ENCODE measurements around the gene RDH14. TPM values are rescaled to one million over a fixed set of nuclear protein-coding genes. Genes with fewer than 3 reads are reported as not detected.

Gene RDH14
- polyA plus RNA-seq, 2 of the 4 experiments (the other 2 are of a cell fraction), result 37.0 to 44.5 TPM

DNA sequence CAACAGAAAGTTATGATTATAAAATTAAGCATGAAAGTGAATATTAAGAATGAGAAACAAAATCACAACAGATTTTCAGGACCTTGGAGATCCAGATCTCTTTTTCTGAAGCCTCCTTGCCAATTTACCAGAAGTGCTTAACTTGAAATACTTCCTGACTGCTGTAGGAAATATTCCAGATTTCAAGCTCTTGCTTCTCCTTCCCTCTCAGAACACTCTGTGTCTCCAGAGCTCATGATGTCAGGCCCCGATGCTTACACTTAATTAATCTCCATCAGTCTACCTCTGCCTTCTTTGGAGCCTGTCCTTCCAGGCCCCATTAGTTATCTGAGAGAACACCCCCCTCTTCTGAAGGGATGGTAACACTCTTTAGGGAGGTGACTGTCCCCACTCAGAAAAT is 49.6 kb upstream of the RDH14 start:
- H3K4me1 ChIP-seq, result no peaks in the 10 kb centered on the region
- H3K9me3 ChIP-seq, result no peaks in the 10 kb centered on the region
- DNase-seq (ENCODE audit: low read depth in 1 of 2, low spot score in 1 of 2) (no peak), ATAC-seq (no peak), FAIRE-seq (peak; percentile 82)
- no peak overlapping the region for H3K4me2 ChIP-seq
- ChIA-PET CTCF (interaction anchor here (1.2 to 1.5 kb wide), 2 partner anchors 11 to 57 kb away, joined by 3 to 4 read pairs; no protein-coding TSS in a partner anchor), POLR2A (no interaction called here)
- WGBS (ENCODE audit: missing lambda C conversion rate), result 14% methylated on average over 1 of the region's 1 CpG
- no peak overlapping the region for H3K27ac ChIP-seq
- H3K4me3 ChIP-seq, result no peak overlapping the region
- TF ChIP-seq SREBF2 (IDR thresholded peaks at IDR 0.05) (no peak), MAFK (IDR thresholded peaks at IDR 0.05; ENCODE audit: partially characterized antibody) (no peak)

DNA sequence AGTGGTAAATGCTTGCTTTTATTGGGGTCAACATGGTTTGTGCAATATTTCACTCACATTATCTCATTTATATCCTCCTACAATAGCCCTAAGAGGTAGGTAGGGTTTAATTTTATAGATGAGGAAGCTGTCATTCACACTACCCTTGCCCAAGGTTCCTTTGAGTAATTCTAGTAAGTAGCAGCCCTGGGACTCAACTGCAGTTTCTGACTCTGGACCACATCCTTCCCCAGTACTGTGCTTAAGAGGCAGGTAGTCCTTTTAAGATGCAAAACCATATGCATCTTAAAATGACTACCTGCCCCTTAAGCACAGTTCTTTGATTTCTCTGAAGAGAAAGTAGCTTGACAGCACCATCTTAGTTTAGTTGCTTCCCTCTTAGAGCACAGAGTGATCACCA is 44.7 kb upstream of the RDH14 start:
- TF ChIP-seq MYC (IDR thresholded peaks at IDR 0.05; ENCODE audit: borderline replicate concordance, low read length) (no peak), GATA3 (IDR thresholded peaks at IDR 0.05; ENCODE audit: borderline replicate concordance) (no peak), CBX2 (IDR thresholded peaks at IDR 0.05; ENCODE audit: borderline replicate concordance, low read depth) (no peak), EHF (CRISPR knock-in tag; IDR thresholded peaks at IDR 0.05) (no peak), PBX3 (IDR thresholded peaks at IDR 0.05) (no peak), EP300 (IDR thresholded peaks at IDR 0.05) (no peak)
- TF ChIP-seq, protein P1, sequence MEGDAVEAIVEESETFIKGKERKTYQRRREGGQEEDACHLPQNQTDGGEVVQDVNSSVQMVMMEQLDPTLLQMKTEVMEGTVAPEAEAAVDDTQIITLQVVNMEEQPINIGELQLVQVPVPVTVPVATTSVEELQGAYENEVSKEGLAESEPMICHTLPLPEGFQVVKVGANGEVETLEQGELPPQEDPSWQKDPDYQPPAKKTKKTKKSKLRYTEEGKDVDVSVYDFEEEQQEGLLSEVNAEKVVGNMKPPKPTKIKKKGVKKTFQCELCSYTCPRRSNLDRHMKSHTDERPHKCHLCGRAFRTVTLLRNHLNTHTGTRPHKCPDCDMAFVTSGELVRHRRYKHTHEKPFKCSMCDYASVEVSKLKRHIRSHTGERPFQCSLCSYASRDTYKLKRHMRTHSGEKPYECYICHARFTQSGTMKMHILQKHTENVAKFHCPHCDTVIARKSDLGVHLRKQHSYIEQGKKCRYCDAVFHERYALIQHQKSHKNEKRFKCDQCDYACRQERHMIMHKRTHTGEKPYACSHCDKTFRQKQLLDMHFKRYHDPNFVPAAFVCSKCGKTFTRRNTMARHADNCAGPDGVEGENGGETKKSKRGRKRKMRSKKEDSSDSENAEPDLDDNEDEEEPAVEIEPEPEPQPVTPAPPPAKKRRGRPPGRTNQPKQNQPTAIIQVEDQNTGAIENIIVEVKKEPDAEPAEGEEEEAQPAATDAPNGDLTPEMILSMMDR (IDR thresholded peaks at IDR 0.05), result no peak
- TF ChIP-seq, protein P2, sequence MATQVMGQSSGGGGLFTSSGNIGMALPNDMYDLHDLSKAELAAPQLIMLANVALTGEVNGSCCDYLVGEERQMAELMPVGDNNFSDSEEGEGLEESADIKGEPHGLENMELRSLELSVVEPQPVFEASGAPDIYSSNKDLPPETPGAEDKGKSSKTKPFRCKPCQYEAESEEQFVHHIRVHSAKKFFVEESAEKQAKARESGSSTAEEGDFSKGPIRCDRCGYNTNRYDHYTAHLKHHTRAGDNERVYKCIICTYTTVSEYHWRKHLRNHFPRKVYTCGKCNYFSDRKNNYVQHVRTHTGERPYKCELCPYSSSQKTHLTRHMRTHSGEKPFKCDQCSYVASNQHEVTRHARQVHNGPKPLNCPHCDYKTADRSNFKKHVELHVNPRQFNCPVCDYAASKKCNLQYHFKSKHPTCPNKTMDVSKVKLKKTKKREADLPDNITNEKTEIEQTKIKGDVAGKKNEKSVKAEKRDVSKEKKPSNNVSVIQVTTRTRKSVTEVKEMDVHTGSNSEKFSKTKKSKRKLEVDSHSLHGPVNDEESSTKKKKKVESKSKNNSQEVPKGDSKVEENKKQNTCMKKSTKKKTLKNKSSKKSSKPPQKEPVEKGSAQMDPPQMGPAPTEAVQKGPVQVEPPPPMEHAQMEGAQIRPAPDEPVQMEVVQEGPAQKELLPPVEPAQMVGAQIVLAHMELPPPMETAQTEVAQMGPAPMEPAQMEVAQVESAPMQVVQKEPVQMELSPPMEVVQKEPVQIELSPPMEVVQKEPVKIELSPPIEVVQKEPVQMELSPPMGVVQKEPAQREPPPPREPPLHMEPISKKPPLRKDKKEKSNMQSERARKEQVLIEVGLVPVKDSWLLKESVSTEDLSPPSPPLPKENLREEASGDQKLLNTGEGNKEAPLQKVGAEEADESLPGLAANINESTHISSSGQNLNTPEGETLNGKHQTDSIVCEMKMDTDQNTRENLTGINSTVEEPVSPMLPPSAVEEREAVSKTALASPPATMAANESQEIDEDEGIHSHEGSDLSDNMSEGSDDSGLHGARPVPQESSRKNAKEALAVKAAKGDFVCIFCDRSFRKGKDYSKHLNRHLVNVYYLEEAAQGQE (IDR thresholded peaks at IDR 0.05), result no peak
- TF ChIP-seq, protein P3, sequence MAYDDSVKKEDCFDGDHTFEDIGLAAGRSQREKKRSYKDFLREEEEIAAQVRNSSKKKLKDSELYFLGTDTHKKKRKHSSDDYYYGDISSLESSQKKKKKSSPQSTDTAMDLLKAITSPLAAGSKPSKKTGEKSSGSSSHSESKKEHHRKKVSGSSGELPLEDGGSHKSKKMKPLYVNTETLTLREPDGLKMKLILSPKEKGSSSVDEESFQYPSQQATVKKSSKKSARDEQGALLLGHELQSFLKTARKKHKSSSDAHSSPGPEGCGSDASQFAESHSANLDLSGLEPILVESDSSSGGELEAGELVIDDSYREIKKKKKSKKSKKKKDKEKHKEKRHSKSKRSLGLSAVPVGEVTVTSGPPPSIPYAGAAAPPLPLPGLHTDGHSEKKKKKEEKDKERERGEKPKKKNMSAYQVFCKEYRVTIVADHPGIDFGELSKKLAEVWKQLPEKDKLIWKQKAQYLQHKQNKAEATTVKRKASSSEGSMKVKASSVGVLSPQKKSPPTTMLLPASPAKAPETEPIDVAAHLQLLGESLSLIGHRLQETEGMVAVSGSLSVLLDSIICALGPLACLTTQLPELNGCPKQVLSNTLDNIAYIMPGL (CRISPR knock-in tag; IDR thresholded peaks at IDR 0.05; ENCODE audit: borderline replicate concordance), result no peak
- Histone ChIP-seq H3K4me1 (no peaks in the 10 kb centered on the region), H3K4me2 (no peak overlapping the region), H3K27ac (no peak overlapping the region), H3K4me3 (no peak overlapping the region), H3K9me3 (no peaks in the 10 kb centered on the region)
- ChIA-PET CTCF (interaction anchor here (1.0 to 1.4 kb wide), 2 partner anchors 11 to 20 kb away, joined by 3 read pairs; no protein-coding TSS in a partner anchor), POLR2A (no interaction called here)
- no peak for ATAC-seq
- FAIRE-seq, result no peak
- DNase-seq (ENCODE audit: low read depth in 1 of 2, low spot score in 1 of 2), result no peak

DNA sequence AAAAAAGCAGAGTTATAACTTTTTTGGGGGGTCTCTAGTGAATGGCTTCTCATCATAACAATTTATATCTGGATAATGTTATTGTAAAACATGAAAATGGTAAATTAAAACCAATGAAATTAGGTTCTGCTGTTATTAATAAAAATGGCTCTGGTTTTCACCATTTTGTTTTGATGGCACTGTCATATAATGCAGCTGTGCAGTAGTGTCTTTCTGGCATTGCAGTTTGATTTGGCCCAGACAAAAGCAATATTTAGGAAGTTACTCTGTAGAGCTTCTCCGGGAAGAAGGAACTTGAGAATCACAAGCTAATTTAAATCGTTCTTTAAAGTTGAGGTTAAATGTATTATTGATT is 44.1 kb upstream of the RDH14 start:
- no peak overlapping the region for H3K27ac ChIP-seq
- DNase-seq (ENCODE audit: low read depth in 1 of 2, low spot score in 1 of 2), result no peak
- H3K4me3 ChIP-seq, result no peak overlapping the region
- H3K4me1 ChIP-seq, result no peaks in the 10 kb centered on the region
- no peak overlapping the region for H3K4me2 ChIP-seq
- FAIRE-seq, result no peak
- no peak for TF ChIP-seq POLR2AphosphoS2 (conservative IDR thresholded peaks at IDR 0.05; ENCODE audit: low read length)
- no peak for TF ChIP-seq CHD4 (IDR thresholded peaks at IDR 0.05; ENCODE audit: borderline replicate concordance)
- TF ChIP-seq CBX8 (IDR thresholded peaks at IDR 0.05), result no peak
- TF ChIP-seq BCL3 (IDR thresholded peaks at IDR 0.05), result no peak
- 4% methylated on average over 2 of the region's 2 CpGs for WGBS (ENCODE audit: missing lambda C conversion rate)
- H3K9me3 ChIP-seq, result no peaks in the 10 kb centered on the region
- no peak for ATAC-seq
- ChIA-PET CTCF (interaction anchor here (1.4 kb wide), 1 partner anchor 21 kb away, joined by 3 read pairs; no protein-coding TSS in a partner anchor), POLR2A (no interaction called here)

Measured in A549 (cell line).